Measurements from ENCODE around the gene ERBIN. TPM values are rescaled to one million over a fixed set of nuclear protein-coding genes. Genes with fewer than 3 reads are reported as not detected.
A peak's percentile ranks its signal among the peaks of the same experiment; 100 is the strongest.

ERBIN gene
- total RNA-seq, 8 experiments from 2014 or later, result 25.7 to 92.7 (median 43.9) TPM

DNA sequence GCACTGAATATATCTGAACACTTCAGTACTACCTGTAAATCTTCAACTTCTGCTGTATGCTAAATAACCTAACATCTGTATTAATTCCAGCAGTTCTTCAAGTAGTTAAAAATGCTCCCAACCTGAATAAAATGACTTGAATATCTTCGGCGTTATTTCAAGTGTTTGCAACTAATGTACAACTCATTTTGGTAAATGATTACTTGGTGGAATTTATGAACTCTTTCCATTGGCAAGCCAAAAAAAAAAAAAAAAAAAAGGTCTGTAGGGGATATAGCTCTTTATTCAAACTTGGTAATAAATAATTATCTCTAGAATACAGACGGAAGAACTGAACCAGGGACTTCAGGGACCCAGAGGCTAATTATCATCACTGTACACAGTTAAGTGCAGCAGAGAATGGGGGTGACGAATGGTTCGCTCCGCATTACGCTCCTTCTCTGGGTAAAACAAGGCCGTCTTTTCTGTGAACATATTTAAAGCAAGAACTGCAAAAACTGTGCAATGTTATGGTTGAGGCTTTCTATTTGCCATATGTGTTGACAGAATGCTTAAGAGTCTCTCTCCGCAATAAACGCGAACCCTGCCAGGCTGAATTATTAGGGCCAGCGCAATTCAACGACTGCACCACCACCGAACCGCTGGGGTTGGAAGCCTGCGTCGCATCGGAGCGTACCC lies 1.9 kb upstream of the ERBIN start:
- ATAC-seq (replicated peaks in 6 of 8), result no peak
- peak overlapping the region; percentile 71 to 77 (median 72) for H3K4me3 ChIP-seq
- in situ Hi-C loops (cut with MboI; ENCODE audit: low pct_unique_long_range_greater_than_20kb in 2 of 9, low sequenced_read_pairs in 9 of 9, unreplicated experiment in 9 of 9), result loop anchor here in 3 of 9 experiments (25.0 kb wide), 2 partner anchors 187 to 212 kb away; partner anchors contain the start of genes NLN (in 1 of the 3) and SGTB (in 1 of the 3)
- WGBS, 10 experiments, result 4 to 26% (median 11%) methylated on average over 3 to 17 of the region's 19 CpGs; no CpG with 5 or more reads in 1 of the 10 experiments
- peak overlapping the region; percentile 95 to 97 for H3K27ac ChIP-seq
- H3K4me1 ChIP-seq (replicated peaks in 1 of 2), result peaks cover 0 to 12% of the 10 kb centered on the region in 2 donors

DNA sequence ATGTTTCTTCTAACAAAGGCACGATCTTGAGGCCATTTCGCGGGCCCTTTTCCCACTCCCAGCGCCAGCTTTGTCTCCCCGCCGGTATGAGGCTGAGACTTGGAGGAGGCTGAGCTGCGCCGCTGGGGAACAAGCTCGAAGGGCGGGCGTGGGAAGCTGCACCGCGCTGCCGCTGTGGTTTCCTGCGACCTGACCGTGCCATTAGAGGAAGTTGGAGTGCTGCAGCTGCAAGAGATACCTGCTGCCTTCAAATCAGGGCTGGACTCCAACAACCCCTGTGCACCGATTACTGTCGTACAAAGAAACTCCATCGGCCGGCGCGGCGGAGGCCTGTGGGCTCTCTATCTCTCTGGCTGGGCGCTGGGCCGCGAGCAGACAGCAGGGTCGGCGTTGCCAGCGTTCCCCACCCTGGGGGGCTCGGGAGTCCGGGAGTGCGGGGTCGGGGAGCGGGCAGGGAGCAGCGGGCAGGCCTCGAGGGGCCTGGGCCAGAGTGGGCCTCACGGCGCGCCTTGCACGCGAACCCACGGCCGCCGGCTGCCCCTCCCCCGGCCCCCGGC lies 1.3 kb upstream of the ERBIN start:
- Histone ChIP-seq H3K4me3 (peak overlapping the region; percentile 71 to 77 (median 72)), H3K27ac (peak overlapping the region; percentile 95 to 97), H3K4me1 (replicated peaks in 1 of 2) (peaks cover 0 to 12% of the 10 kb centered on the region in 2 donors)
- ATAC-seq (replicated peaks in 6 of 8), result peak in 6 of 8 experiments; percentile 25 to 44 (median 32)
- 0 to 2% (median 0%) methylated on average over 1 to 11 of the region's 46 CpGs; no CpG with 5 or more reads in 6 of the 10 experiments for WGBS, 10 experiments
- in situ Hi-C loops (cut with MboI; ENCODE audit: low pct_unique_long_range_greater_than_20kb in 2 of 9, low sequenced_read_pairs in 9 of 9, unreplicated experiment in 9 of 9), result loop anchor here in 1 of 9 experiments (25.0 kb wide), 1 partner anchor 213 kb away; the partner anchor contains the start of genes NLN and SGTB

DNA sequence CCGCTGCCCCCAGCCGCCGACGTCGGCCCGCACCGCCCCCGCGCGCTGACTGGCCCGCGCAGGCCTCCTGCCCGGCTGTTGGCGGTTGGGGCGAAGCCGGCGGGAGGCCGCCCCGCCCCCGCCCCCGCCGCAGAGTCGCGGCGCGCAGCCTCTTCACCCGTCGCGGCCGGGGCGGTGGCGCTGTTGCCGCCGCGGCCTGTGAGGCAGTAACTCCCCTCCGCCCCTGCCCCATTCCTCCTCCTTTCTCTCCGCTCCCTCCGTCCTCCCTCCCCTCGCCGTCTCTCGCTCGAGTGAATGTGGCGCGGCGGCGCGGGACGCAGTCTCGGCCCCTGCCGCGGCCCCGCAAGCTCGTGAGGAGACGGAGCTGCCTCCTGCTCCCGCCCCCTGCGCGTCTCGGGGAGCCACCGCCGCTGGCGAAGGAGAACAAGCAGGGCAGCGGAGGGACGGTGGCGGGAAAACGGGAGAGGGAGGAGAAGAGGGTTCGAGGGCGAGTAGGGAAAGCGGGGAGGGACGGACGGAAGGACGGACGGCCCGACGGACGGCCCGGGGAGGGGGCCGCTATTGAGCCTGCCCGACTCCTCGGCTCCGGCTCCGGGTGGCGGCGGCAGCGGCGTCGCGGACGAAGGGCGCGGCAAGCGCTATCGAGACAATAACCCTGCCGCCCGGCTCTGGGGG lies 637 bp upstream of the ERBIN start:
- H3K27ac ChIP-seq, result peak overlapping the region; percentile 95 to 97
- in situ Hi-C loops (cut with MboI; ENCODE audit: low pct_unique_long_range_greater_than_20kb in 2 of 9, low sequenced_read_pairs in 9 of 9, unreplicated experiment in 9 of 9), result loop anchor here in 1 of 9 experiments (25.0 kb wide), 1 partner anchor 213 kb away; the partner anchor contains the start of genes NLN and SGTB
- 0% methylated on average over 17 of the region's 94 CpGs; no CpG with 5 or more reads in 9 of the 10 experiments for WGBS, 10 experiments
- H3K4me1 ChIP-seq (replicated peaks in 1 of 2), result peaks cover 0 to 12% of the 10 kb centered on the region in 2 donors
- peak; percentile 72 to 92 (median 90) for ATAC-seq (replicated peaks in 6 of 8)
- H3K4me3 ChIP-seq, result peak overlapping the region; percentile 71 to 77 (median 72)

DNA sequence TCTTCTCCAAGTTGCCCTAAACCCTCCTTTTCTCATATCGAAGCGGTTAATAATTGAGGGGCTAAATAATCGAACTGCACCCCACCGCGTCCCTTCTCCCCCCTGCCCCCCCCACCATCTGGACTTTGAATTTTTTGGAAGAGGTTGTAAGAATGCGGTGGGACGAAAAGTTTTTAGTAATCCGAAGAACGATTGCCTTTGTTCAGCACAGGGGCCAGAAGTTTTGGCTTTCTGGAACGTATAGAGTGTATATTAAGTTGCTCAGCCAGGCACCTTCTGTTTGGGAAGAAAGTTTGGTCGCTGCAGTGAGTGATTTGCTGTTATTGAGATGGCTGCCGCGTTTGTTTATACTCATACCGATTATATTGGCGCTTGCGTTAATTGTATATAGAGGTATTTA lies 518 bp downstream of the ERBIN start:
- Histone ChIP-seq H3K4me3 (peak overlapping the region; percentile 71 to 77 (median 72)), H3K27ac (peak overlapping the region; percentile 92 to 97), H3K4me1 (replicated peaks in 1 of 2) (peaks cover 0 to 12% of the 10 kb centered on the region in 2 donors)
- in situ Hi-C loops (cut with MboI; ENCODE audit: low pct_unique_long_range_greater_than_20kb in 2 of 9, low sequenced_read_pairs in 9 of 9, unreplicated experiment in 9 of 9), result loop anchor here in 1 of 9 experiments (25.0 kb wide), 1 partner anchor 215 kb away; the partner anchor contains the start of genes NLN and SGTB
- 0 to 1% (median 0%) methylated on average over 2 to 13 of the region's 16 CpGs for WGBS, 10 experiments
- ATAC-seq (replicated peaks in 6 of 8), result no peak

DNA sequence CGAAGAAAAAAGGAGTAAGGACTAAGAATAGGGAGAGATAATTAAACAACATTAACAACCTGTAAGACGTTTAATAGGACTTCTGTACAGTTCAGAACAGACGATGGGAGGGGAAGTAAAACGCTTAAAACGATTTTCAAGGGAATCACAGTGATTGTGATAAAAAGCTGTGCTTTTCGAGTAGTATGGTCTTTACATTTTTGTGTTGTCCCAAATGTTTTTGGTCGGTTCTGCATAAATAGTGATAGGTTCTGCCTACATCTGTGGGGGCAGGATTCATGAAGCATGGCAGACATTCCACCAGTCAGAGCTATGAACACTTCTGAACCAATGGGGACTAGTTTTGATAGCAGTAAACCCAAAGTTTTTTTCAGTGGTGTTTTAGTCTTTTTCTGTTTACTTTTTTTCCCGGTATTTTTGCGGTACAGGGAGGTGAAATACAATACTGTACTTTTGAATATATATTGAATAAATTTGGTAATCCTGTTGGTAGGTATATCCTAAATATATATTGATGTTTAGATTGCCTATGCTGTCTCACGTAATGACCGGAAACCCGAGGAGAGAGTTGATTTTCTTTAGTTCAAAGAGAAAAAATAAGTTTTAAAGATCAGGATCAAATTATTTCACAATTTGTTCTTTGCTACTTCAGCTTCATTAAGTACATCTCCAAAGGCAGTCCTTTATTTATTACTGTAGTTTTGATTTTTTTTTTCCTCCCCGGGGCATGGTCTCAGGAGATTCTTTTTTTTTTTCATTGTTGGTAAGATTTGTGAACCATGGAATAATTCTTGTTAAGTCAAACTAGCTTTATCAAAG lies 1.3 kb downstream of the ERBIN start:
- Histone ChIP-seq H3K27ac (peak overlapping the region in 1 of 2 donors; percentile 19), H3K4me1 (replicated peaks in 1 of 2) (peaks cover 0 to 12% of the 10 kb centered on the region in 2 donors), H3K4me3 (peak overlapping the region; percentile 71 to 77 (median 72))
- in situ Hi-C loops (cut with MboI; ENCODE audit: low pct_unique_long_range_greater_than_20kb in 2 of 9, low sequenced_read_pairs in 9 of 9, unreplicated experiment in 9 of 9), result loop anchor here in 1 of 9 experiments (25.0 kb wide), 1 partner anchor 215 kb away; the partner anchor contains the start of genes NLN and SGTB
- no peak for ATAC-seq (replicated peaks in 6 of 8)
- WGBS, 10 experiments, result 0 to 6% (median 2%) methylated on average over 7 to 13 of the region's 13 CpGs

DNA sequence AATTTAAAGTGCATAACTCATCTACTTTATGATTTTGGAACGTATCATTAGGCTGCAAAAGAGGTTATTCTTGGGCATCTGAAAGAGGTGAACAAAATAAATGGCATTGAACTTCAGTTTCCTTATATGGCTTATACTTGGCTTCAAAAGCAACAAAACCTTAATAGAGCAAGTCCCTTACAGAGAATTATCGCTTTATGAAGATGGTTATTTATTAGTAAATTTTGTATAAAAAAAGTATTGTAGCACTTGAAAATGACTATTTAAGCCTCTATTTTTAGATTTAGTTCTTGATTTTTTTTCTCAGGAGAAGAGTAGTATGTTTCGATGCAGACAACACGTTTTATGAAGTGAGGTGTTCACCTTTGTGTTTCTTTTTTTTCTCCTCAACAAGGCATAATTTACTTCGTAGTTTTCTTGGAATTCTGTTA lies 2.0 kb downstream of the ERBIN start:
- in situ Hi-C loops (cut with MboI; ENCODE audit: low pct_unique_long_range_greater_than_20kb in 2 of 9, low sequenced_read_pairs in 9 of 9, unreplicated experiment in 9 of 9), result loop anchor here in 1 of 9 experiments (25.0 kb wide), 1 partner anchor 216 kb away; the partner anchor contains the start of genes NLN and SGTB
- Histone ChIP-seq H3K4me1 (replicated peaks in 1 of 2) (peaks cover 0 to 12% of the 10 kb centered on the region in 2 donors), H3K4me3 (peak overlapping the region; percentile 71 to 77 (median 72)), H3K27ac (no peak overlapping the region)
- WGBS, 10 experiments, result 13 to 45% (median 24%) methylated on average over 4 to 5 of the region's 5 CpGs
- no peak for ATAC-seq (replicated peaks in 6 of 8)

DNA sequence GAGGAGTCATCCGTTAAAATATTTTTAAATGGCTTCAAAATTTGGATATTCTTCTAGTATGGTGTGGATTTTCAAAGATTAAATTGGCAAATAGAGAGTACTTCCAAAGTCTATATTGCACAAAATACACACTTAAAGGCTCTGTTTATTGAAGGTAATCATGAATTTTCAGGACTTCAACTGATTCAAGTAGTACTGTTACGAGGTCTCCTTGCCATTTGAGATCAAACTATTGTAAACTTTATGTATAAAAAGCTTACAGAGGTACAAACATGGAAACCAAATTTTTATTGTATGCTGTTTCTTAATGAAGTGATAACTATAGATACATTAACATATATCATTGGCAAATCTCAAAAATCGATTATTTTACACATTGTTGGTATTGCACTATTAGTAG lies 2.5 kb downstream of the ERBIN start:
- Histone ChIP-seq H3K4me1 (replicated peaks in 1 of 2) (peaks cover 0 to 12% of the 10 kb centered on the region in 2 donors), H3K4me3 (peak overlapping the region; percentile 71 to 77 (median 72)), H3K27ac (no peak overlapping the region)
- no peak for ATAC-seq (replicated peaks in 6 of 8)
- WGBS, 10 experiments, result 29 to 81% (median 64%) methylated on average over 1 to 3 of the region's 3 CpGs
- in situ Hi-C loops (cut with MboI; ENCODE audit: low pct_unique_long_range_greater_than_20kb in 2 of 9, low sequenced_read_pairs in 9 of 9, unreplicated experiment in 9 of 9), result loop anchor here in 1 of 9 experiments (25.0 kb wide), 1 partner anchor 217 kb away; the partner anchor contains the start of genes NLN and SGTB

DNA sequence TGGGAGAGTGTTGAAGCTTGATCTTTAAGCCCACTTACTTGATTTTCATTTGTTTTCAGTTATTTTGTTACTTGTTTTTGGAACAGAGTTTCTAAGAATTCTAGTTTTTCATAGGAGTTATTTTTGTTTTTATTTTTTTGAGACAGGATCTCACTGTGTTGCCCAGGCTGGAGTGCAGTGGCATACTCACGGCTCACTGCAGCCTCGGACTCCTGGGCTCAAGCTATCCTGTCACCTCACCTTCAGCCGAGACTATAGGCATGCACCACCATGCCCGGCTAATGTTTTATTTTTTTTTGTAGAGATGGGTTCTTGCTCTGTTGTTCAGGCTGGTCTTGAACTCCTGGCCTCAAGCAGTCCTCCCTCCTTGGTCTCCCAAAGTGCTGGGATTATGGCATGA lies 6.3 kb downstream of the ERBIN start:
- 82 to 100% (median 95%) methylated on average over 2 to 4 of the region's 4 CpGs; no CpG with 5 or more reads in 3 of the 10 experiments for WGBS, 10 experiments
- ATAC-seq (replicated peaks in 6 of 8), result no peak
- in situ Hi-C loops (cut with MboI; ENCODE audit: low pct_unique_long_range_greater_than_20kb in 2 of 9, low sequenced_read_pairs in 9 of 9, unreplicated experiment in 9 of 9), result loop anchor here in 1 of 9 experiments (25.0 kb wide), 1 partner anchor 220 kb away; the partner anchor contains the start of genes NLN and SGTB
- no peak overlapping the region for H3K27ac ChIP-seq
- H3K4me1 ChIP-seq (replicated peaks in 1 of 2), result peaks cover 0 to 5% of the 10 kb centered on the region in 2 donors
- H3K4me3 ChIP-seq, result no peak overlapping the region

DNA sequence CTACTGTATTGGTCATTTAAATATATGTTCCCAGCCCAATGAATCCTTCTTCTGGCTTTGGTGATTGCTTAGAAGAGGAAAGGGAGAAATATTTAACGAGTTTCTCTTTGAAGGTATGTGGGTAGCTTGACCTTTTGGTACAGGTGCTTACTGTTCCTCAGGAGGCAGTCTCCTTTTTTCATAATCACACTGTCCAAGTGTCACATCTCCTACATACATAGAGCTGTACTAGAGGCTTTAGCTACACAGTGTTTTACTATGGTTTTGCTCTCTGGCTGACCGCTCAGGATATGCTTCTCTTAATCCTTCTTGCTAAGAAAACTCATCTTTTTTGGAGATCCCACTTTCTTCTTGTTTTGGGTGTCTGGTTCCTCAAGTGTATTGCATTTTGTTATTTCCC lies 6.9 kb downstream of the ERBIN start:
- 78 to 100% (median 100%) methylated on average over 1 to 2 of the region's 2 CpGs for WGBS, 10 experiments
- ATAC-seq (replicated peaks in 6 of 8), result no peak
- in situ Hi-C loops (cut with MboI; ENCODE audit: low pct_unique_long_range_greater_than_20kb in 2 of 9, low sequenced_read_pairs in 9 of 9, unreplicated experiment in 9 of 9), result loop anchor here in 1 of 9 experiments (25.0 kb wide), 1 partner anchor 221 kb away; the partner anchor contains the start of genes NLN and SGTB

DNA sequence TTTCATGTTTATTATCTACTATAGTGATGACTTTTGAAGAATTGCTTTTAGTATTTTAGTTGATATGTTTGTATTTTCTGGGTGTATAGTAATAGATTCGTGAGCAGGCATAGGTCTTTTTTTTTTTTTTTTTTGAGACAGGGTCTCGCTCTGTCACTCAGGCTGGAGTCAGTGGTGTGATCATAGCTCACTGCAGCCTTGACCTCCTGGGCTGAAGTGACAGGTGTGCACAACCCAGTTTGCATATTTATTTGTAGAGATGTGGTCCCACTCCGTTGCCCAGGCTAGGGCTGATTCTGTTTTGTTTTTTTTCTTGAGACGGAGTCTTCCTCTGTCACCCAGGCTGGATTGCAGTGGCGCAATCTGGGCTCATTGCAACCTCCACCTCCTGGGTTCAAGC lies 11.9 kb downstream of the ERBIN start:
- ATAC-seq (replicated peaks in 6 of 8), result no peak
- in situ Hi-C loops (cut with MboI; ENCODE audit: low pct_unique_long_range_greater_than_20kb in 2 of 9, low sequenced_read_pairs in 9 of 9, unreplicated experiment in 9 of 9), result loop anchor here in 1 of 9 experiments (25.0 kb wide), 1 partner anchor 226 kb away; the partner anchor contains the start of genes NLN and SGTB

More for the DNA sequence above, 6.9 kb downstream of the ERBIN start:
- Histone ChIP-seq H3K27ac (no peak overlapping the region), H3K4me3 (no peak overlapping the region), H3K4me1 (replicated peaks in 1 of 2) (peaks cover 0 to 5% of the 10 kb centered on the region in 2 donors)

DNA sequence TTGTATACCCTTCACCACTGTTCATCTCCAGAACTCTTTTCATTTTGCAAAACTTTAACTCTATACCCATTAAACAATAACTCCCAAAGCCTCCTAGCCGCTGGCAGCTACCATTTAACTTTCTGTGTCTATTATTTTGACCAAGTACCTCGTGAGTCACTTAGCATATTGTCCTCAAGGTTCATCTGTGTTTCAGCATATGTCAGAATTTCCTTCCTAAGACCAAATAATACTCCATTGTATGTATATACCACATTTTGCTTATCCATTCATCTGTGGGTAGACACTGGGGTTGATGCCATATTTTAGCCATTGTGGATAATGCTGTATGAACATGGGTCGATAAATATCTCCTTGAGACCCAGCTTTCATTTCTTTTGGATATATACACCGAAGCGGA lies 17.4 kb downstream of the ERBIN start:
- Histone ChIP-seq H3K27ac (no peak overlapping the region), H3K4me3 (no peak overlapping the region), H3K4me1 (replicated peaks in 1 of 2) (no peaks in the 10 kb centered on the region)
- in situ Hi-C loops (cut with MboI; ENCODE audit: low pct_unique_long_range_greater_than_20kb in 2 of 9, low sequenced_read_pairs in 9 of 9, unreplicated experiment in 9 of 9), result loop anchor here in 1 of 9 experiments (25.0 kb wide), 1 partner anchor 231 kb away; the partner anchor contains the start of genes NLN and SGTB
- no peak for ATAC-seq (replicated peaks in 6 of 8)
- WGBS, 10 experiments, result 86 to 100% (median 93%) methylated on average over 4 to 5 of the region's 5 CpGs

More for the DNA sequence above, 11.9 kb downstream of the ERBIN start:
- H3K4me3 ChIP-seq, result no peak overlapping the region
- H3K27ac ChIP-seq, result no peak overlapping the region
- 71 to 100% (median 100%) methylated on average over 1 to 3 of the region's 5 CpGs; no CpG with 5 or more reads in 3 of the 10 experiments for WGBS, 10 experiments
- H3K4me1 ChIP-seq (replicated peaks in 1 of 2), result no peaks in the 10 kb centered on the region

All from motor neuron (in vitro differentiated cells).